CD8-positive, alpha-beta memory T cell (primary cell): ENCODE data around the gene COL4A3. TPM values are rescaled to one million over a fixed set of nuclear protein-coding genes. Genes with fewer than 3 reads are reported as not detected.

Experiments
- CTCF ChIA-PET: fragments of 350-600 bp; sonication (Branson Sonifier 250); formaldehyde crosslinking; loops from one replicate; lab custom pipeline; 2021; ENCODE audit warnings: antibody characterized with exemption; lab: Charles Lee
- POLR2A ChIA-PET: fragments of 350-600 bp; sonication (Branson Sonifier 250); formaldehyde crosslinking; loops from one replicate; lab custom pipeline; 2021; ENCODE audit warnings: antibody characterized with exemption; lab: Charles Lee
- DNase-seq, 5 donors: peaks; one replicate each; pipeline versions ENCODE4 v3.0.0 to v3.0.0-alpha.2; 2020 to 2022; ENCODE audit warnings: mixed read lengths in 1 of 5
- H3K27ac ChIP-seq: one replicate; pipeline ENCODE4 v1.7.0; 2013; ENCODE audit warnings: low read depth, mild to moderate bottlenecking, low read length, moderate library complexity
- H3K27me3 ChIP-seq: 2 replicates; pipeline ENCODE4 v1.7.0; 2013; ENCODE audit warnings: low read length, mild to moderate bottlenecking; ENCODE audit not compliant: insufficient read depth, poor library complexity, severe bottlenecking
- H3K36me3 ChIP-seq: 2 replicates; pipeline ENCODE4 v1.7.0; 2013; ENCODE audit warnings: mild to moderate bottlenecking, low read length, moderate library complexity; ENCODE audit not compliant: insufficient read depth
- H3K4me1 ChIP-seq: 2 replicates; pipeline ENCODE4 v1.7.0; 2013; ENCODE audit warnings: mild to moderate bottlenecking, low read length, moderate library complexity; ENCODE audit not compliant: insufficient read depth
- H3K4me3 ChIP-seq: 2 replicates; pipeline ENCODE4 v1.7.0; 2013; ENCODE audit warnings: mild to moderate bottlenecking, low read length
- H3K9me3 ChIP-seq: 2 replicates; pipeline ENCODE4 v1.7.0; 2013; ENCODE audit warnings: mild to moderate bottlenecking, low read length
- H3K27ac Mint-ChIP-seq, 8 donors: one replicate each; pipeline ENCODE4 v1.8.0; 2020 to 2021; ENCODE audit warnings: mixed read lengths in 8 of 8, mild to moderate bottlenecking in 6 of 8, inconsistent platforms in 3 of 8, moderate library complexity in 3 of 8
- H3K27me3 Mint-ChIP-seq, 2 donors: one replicate each; pipeline ENCODE4 v1.8.0; 2020 to 2021; ENCODE audit warnings: mixed read lengths in 2 of 2, mild to moderate bottlenecking in 1 of 2, moderate library complexity in 1 of 2
- H3K36me3 Mint-ChIP-seq, 3 donors: one replicate each; pipeline ENCODE4 v1.8.0; 2020 to 2021; ENCODE audit warnings: mixed read lengths in 3 of 3, inconsistent platforms in 1 of 3, mild to moderate bottlenecking in 1 of 3
- H3K4me1 Mint-ChIP-seq, 3 donors: one replicate each; pipeline ENCODE4 v1.8.0; 2020 to 2021; ENCODE audit warnings: mixed read lengths in 3 of 3, inconsistent platforms in 1 of 3, mild to moderate bottlenecking in 1 of 3
- H3K4me3 Mint-ChIP-seq, 7 donors: one replicate each; pipeline ENCODE4 v1.8.0; 2020 to 2021; ENCODE audit warnings: mixed read lengths in 7 of 7, mild to moderate bottlenecking in 6 of 7, moderate library complexity in 4 of 7, inconsistent platforms in 2 of 7
- H3K9me3 Mint-ChIP-seq, 5 donors: one replicate each; pipeline ENCODE4 v1.8.0; 2020 to 2022; ENCODE audit warnings: mixed read lengths in 5 of 5, mild to moderate bottlenecking in 3 of 5, moderate library complexity in 2 of 5, inconsistent platforms in 1 of 5
- polyA plus RNA-seq: library from polyadenylated mRNA; unstranded; fragments of 300-500 nt; fragmentation: Illumina TruSeq; gene quantifications from one replicate; pipeline ENCODE4 v1.2.3, GENCODE V29; 2021
- total RNA-seq, 2 experiments: library from RNA; stranded (reverse); gene quantifications; one replicate each; pipeline ENCODE4 v1.2.3, GENCODE V29; 2021

COL4A3 gene
- total and polyA plus RNA-seq, 3 experiments from 2014 or later, result not detected

GRCh38 chr2:227248876-227249275 lies 84.5 kb downstream of the COL4A3 start:
- peaks cover 4 to 14% of the 10 kb centered on the region in 2 donors for H3K27me3 Mint-ChIP-seq
- Histone ChIP-seq H3K4me1 (no peaks in the 10 kb centered on the region), H3K36me3 (no peaks in the 10 kb centered on the region), H3K4me3 (no peak overlapping the region), H3K27me3 (no peaks in the 10 kb centered on the region), H3K9me3 (no peaks in the 10 kb centered on the region), H3K27ac (no peak overlapping the region)
- H3K4me1 Mint-ChIP-seq, result no peaks in the 10 kb centered on the region
- no peak for DNase-seq
- H3K27ac Mint-ChIP-seq, result no peak overlapping the region
- H3K9me3 Mint-ChIP-seq, result no peaks in the 10 kb centered on the region
- ChIA-PET CTCF (no interaction called here), POLR2A (no interaction called here)
- H3K36me3 Mint-ChIP-seq, result no peaks in the 10 kb centered on the region
- H3K4me3 Mint-ChIP-seq, result no peak overlapping the region

GRCh38 chr2:227252831-227253230 lies 88.4 kb downstream of the COL4A3 start:
- Mint-ChIP-seq H3K27me3 (peaks cover 8 to 18% of the 10 kb centered on the region in 2 donors), H3K4me3 (no peak overlapping the region), H3K4me1 (no peaks in the 10 kb centered on the region), H3K27ac (no peak overlapping the region), H3K9me3 (no peaks in the 10 kb centered on the region), H3K36me3 (no peaks in the 10 kb centered on the region)
- Histone ChIP-seq H3K27me3 (no peaks in the 10 kb centered on the region), H3K36me3 (no peaks in the 10 kb centered on the region), H3K9me3 (no peaks in the 10 kb centered on the region), H3K4me1 (no peaks in the 10 kb centered on the region), H3K27ac (no peak overlapping the region), H3K4me3 (no peak overlapping the region)
- CTCF ChIA-PET, result interaction anchor here (1.8 kb wide), 1 partner anchor 15 kb away, joined by 5 read pairs; no protein-coding TSS in a partner anchor
- no peak for DNase-seq
- POLR2A ChIA-PET, result no interaction called here

GRCh38 chr2:227256605-227257004 lies 92.2 kb downstream of the COL4A3 start:
- Mint-ChIP-seq H3K4me3 (no peak overlapping the region), H3K27ac (no peak overlapping the region), H3K27me3 (peaks cover 4 to 17% of the 10 kb centered on the region in 2 donors), H3K9me3 (no peaks in the 10 kb centered on the region), H3K36me3 (no peaks in the 10 kb centered on the region), H3K4me1 (no peaks in the 10 kb centered on the region)
- no peak overlapping the region for H3K4me3 ChIP-seq
- ChIA-PET CTCF (no interaction called here), POLR2A (no interaction called here)
- no peaks in the 10 kb centered on the region for H3K36me3 ChIP-seq
- H3K27ac ChIP-seq, result no peak overlapping the region
- no peaks in the 10 kb centered on the region for H3K27me3 ChIP-seq
- H3K4me1 ChIP-seq, result no peaks in the 10 kb centered on the region
- DNase-seq, result no peak
- no peaks in the 10 kb centered on the region for H3K9me3 ChIP-seq

DNA sequence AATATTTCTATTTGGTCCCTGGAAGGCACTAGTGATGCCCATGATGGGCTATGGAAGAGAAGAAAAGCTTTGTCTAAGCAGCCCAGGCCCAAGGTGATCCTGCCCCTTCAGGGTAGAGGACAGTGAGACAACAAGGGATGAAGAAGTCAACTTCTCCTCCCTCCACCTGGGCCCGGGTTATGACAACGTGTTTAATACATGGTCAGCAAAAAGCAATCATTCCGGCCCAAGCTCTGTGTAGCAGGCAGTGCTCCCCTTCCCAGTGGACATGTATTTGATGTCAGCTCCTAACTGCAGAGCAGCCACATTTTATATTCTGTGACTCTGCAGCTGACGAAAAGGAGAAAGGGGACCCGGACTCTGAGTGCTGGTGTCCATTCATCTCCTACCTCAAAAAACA lies 93.4 kb downstream of the COL4A3 start:
- ChIA-PET POLR2A (no interaction called here), CTCF (no interaction called here)
- Mint-ChIP-seq H3K27me3 (peaks cover 4 to 13% of the 10 kb centered on the region in 2 donors), H3K4me1 (no peaks in the 10 kb centered on the region), H3K9me3 (no peaks in the 10 kb centered on the region), H3K27ac (no peak overlapping the region), H3K4me3 (no peak overlapping the region), H3K36me3 (no peaks in the 10 kb centered on the region)
- no peaks in the 10 kb centered on the region for H3K36me3 ChIP-seq
- no peak for DNase-seq
- no peaks in the 10 kb centered on the region for H3K9me3 ChIP-seq
- H3K4me1 ChIP-seq, result no peaks in the 10 kb centered on the region
- H3K27ac ChIP-seq, result no peak overlapping the region
- no peaks in the 10 kb centered on the region for H3K27me3 ChIP-seq
- no peak overlapping the region for H3K4me3 ChIP-seq

- peaks cover 4% of the 10 kb centered on the region in 2 donors for H3K27me3 Mint-ChIP-seq
- Histone ChIP-seq H3K27ac (no peak overlapping the region), H3K9me3 (no peaks in the 10 kb centered on the region), H3K4me1 (no peaks in the 10 kb centered on the region), H3K4me3 (no peak overlapping the region), H3K36me3 (no peaks in the 10 kb centered on the region), H3K27me3 (no peaks in the 10 kb centered on the region)
- no peaks in the 10 kb centered on the region for H3K36me3 Mint-ChIP-seq
- CTCF ChIA-PET, result no interaction called here
- no peak overlapping the region for H3K27ac Mint-ChIP-seq
- no peak for DNase-seq
- no peaks in the 10 kb centered on the region for H3K9me3 Mint-ChIP-seq
- POLR2A ChIA-PET, result no interaction called here
- H3K4me1 Mint-ChIP-seq, result no peaks in the 10 kb centered on the region
- H3K4me3 Mint-ChIP-seq, result no peak overlapping the region
Observed at GRCh38 chr2:227260041-227260440, 95.6 kb downstream of the COL4A3 start.

DNA sequence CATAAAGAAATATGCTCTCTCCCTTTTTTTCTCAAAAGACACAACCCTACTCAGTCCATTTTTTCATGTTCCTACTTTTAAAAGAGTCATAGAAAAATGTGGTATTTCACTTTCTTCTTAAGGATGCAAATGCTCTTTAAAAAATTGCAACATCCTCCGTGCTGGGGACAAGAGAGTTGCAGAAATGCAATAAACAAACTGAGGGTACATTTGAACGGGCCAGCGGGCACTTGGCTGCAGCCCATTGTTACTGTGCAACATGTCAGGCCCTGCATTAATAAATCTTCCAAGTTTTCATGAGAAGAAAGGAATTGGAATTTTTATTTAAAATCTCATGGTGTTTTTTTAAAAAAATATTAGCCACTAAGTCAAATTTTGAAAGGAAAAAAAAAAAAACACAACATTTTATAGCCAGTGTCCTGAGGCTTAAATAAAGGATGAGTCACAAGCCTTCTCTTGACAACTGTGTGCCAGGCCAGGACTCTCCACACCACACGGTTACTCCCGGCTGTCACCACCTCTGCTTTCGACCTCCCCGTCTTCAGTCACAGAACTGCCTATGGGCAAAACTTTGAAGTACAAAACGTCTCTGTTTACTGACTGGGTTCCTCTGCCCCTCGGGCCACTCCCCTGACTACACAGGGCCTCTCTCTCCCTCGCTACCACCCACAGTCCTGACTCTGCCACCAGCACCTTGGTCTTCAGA lies 103.1 kb downstream of the COL4A3 start:
- CTCF ChIA-PET, result no interaction called here

DNA sequence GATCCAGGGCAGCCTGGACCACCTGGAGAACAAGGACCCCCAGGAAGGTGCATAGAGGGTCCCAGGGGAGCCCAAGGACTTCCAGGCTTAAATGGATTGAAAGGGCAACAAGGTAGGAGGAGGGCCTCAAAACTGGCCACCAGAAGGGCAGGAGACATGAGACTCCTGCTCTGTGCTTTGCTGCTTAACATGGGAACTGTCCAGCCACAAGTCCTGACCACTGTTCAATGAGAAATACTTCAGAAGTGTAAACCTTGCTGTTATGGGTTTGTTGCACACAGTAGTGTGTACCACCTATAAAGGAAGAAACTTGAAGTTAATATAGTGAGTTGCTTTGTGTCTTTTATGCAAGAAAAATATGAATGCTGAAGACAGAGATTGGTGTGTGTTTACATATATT lies 116.5 kb downstream of the COL4A3 start:
- POLR2A ChIA-PET, result no interaction called here
- Histone ChIP-seq H3K27ac (no peak overlapping the region), H3K9me3 (no peaks in the 10 kb centered on the region)

More for the DNA sequence above, 103.1 kb downstream of the COL4A3 start:
- no peaks in the 10 kb centered on the region for H3K9me3 ChIP-seq
- H3K36me3 Mint-ChIP-seq, result no peaks in the 10 kb centered on the region
- no peaks in the 10 kb centered on the region for H3K9me3 Mint-ChIP-seq
- H3K27ac Mint-ChIP-seq, result no peak overlapping the region
- H3K4me3 ChIP-seq, result no peak overlapping the region
- peaks cover 2 to 9% of the 10 kb centered on the region in 2 donors for H3K27me3 Mint-ChIP-seq
- H3K36me3 ChIP-seq, result no peaks in the 10 kb centered on the region
- no peaks in the 10 kb centered on the region for H3K27me3 ChIP-seq
- H3K4me1 ChIP-seq, result no peaks in the 10 kb centered on the region
- no peak for DNase-seq
- no peak overlapping the region for H3K27ac ChIP-seq
- POLR2A ChIA-PET, result no interaction called here
- H3K4me3 Mint-ChIP-seq, result no peak overlapping the region
- no peaks in the 10 kb centered on the region for H3K4me1 Mint-ChIP-seq

DNA sequence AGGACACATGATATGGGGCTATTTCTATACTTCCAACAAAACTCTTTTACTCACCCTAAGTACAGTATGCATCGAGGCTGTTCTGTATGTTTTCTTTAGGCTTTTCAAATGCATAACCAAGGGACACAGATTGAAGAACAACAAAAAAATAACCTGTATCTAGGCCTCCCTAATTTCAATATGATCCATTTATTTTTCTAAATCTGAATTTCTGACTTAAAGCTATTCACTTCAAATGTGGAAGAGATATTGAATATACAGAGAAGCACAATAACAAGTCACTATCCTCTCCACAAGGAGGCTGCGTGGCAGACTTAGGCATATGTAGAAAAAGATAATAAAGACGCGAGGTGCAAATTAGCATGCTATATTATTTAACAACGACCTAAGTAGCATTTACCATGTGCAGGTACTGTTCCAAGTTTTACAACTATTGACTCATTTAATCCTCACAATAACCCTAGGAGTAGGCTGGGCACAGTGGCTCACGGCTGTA lies 121.4 kb downstream of the COL4A3 start:
- H3K36me3 Mint-ChIP-seq, result no peaks in the 10 kb centered on the region
- Histone ChIP-seq H3K4me1 (no peaks in the 10 kb centered on the region), H3K27ac (no peak overlapping the region), H3K4me3 (no peak overlapping the region), H3K27me3 (no peaks in the 10 kb centered on the region), H3K36me3 (no peaks in the 10 kb centered on the region), H3K9me3 (no peaks in the 10 kb centered on the region)
- DNase-seq, result no peak
- H3K4me3 Mint-ChIP-seq, result no peak overlapping the region
- peaks cover 0 to 6% (median 2%) of the 10 kb centered on the region in 5 donors for H3K9me3 Mint-ChIP-seq
- H3K27me3 Mint-ChIP-seq, result peaks cover 0 to 9% of the 10 kb centered on the region in 2 donors
- CTCF ChIA-PET, result no interaction called here
- POLR2A ChIA-PET, result no interaction called here
- H3K27ac Mint-ChIP-seq, result no peak overlapping the region
- no peaks in the 10 kb centered on the region for H3K4me1 Mint-ChIP-seq

More for the DNA sequence above, 116.5 kb downstream of the COL4A3 start:
- Histone ChIP-seq H3K4me3 (no peak overlapping the region), H3K27me3 (no peaks in the 10 kb centered on the region), H3K36me3 (no peaks in the 10 kb centered on the region), H3K4me1 (no peaks in the 10 kb centered on the region)
- H3K27me3 Mint-ChIP-seq, result peaks cover 5 to 11% of the 10 kb centered on the region in 2 donors
- H3K27ac Mint-ChIP-seq, result no peak overlapping the region
- no peaks in the 10 kb centered on the region for H3K36me3 Mint-ChIP-seq
- peaks cover 0 to 6% (median 2%) of the 10 kb centered on the region in 5 donors for H3K9me3 Mint-ChIP-seq
- no peak for DNase-seq
- CTCF ChIA-PET, result no interaction called here
- no peak overlapping the region for H3K4me3 Mint-ChIP-seq
- no peaks in the 10 kb centered on the region for H3K4me1 Mint-ChIP-seq
